Measurements from ENCODE around the gene SHISA7. TPM values are rescaled to one million over a fixed set of nuclear protein-coding genes. Genes with fewer than 3 reads are reported as not detected.

SHISA7 gene
- total RNA-seq, 5 donors from 2014 or later (not counting 1 experiment from before 2014, with no cell fraction given), result not detected

DNA sequence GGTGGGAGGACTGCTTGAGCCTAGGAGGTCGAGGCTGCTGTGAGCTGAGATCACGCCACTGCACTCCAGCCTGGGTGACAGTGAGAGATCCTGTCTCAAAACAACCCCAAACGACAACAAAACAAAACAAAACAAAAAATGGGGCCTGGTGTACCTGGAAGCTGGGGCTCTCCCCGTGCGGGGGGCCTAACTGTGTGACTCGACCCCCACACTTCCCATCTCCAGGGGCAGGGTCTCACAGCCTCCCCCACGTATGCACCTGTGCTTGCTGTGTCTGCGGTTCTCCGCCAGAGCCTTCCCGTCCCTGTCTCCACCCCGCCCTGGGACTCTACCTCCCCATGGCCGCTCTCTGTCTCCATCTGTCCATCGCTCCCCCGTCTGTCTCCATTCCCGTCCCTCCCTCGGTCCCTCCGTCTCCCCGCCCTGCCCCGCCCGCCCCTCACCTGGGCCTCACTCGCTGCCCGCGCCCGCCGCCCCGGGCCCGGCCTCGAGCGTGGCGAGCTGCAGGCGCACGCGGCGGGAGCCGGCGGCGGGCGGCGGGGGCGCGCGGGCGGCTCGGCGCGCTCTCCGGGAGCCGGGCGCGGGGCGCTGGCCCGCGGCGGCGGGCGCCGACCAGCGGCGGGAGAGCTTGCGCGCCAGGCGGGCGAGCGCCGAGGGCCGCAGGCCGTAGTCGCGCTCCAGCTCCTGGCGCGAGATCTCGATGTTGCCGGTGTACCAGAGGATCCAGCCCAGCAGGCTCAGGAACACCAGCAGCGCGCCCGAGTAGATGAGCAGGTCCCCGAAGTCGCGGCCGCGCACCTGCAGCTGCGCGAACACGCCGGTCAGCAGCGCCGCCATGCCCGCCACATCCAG, 59.6 kb downstream of the SHISA7 start:
- Mint-ChIP-seq H3K27me3 (no peaks in the 10 kb centered on the region), H3K36me3 (peaks cover 24% of the 10 kb centered on the region), H3K4me3 (peak overlapping the region; percentile 76 to 100 (median 83)), H3K9me3 (no peaks in the 10 kb centered on the region), H3K27ac (peak overlapping the region; percentile 76 to 83), H3K4me1 (peaks cover 50 to 60% (median 57%) of the 10 kb centered on the region in 3 donors)
- H3K36me3 ChIP-seq (ENCODE audit: control insufficient read depth in 2 of 2, extremely low read depth in 1 of 2, insufficient read depth in 1 of 2, low read length in 1 of 2), result peaks cover 4 to 22% of the 10 kb centered on the region in 2 donors
- H3K4me1 ChIP-seq (ENCODE audit: control insufficient read depth in 1 of 2, extremely low read depth in 1 of 2, insufficient read depth in 2 of 2, low read length in 2 of 2), result peaks cover 24 to 49% of the 10 kb centered on the region in 2 experiments
- H3K4me3 ChIP-seq (ENCODE audit: control insufficient read depth in 1 of 2, extremely low read depth in 1 of 2, low read length in 1 of 2), result peak overlapping the region; percentile 45 to 48
- POLR2A ChIA-PET, result interaction anchor here (0.6 to 1.2 kb wide), 3 partner anchors 17 to 106 kb away, joined by 3 to 7 read pairs (median 5); partner anchors contain the start of gene KMT5C (in 1 of the 2)
- H3K27me3 ChIP-seq (replicated peaks in 1 of 2; ENCODE audit: control insufficient read depth in 2 of 2, extremely low read depth in 1 of 2, insufficient read depth in 2 of 2, low read length in 1 of 2), result no peaks in the 10 kb centered on the region
- CTCF ChIA-PET, result interaction anchor here in 1 of 2 donors (0.6 to 2.1 kb wide), 2 partner anchors 44 to 294 kb away, joined by 6 to 9 read pairs; partner anchors contain the start of gene KMT5C
- peak overlapping the region; percentile 58 for H3K27ac ChIP-seq (ENCODE audit: low read length)
- DNase-seq (peak in 18 of 35 experiments; percentile 13 to 67 (median 28)), ATAC-seq (replicated peaks in 1 of 4) (peak in 3 of 4 experiments; percentile 3 to 6 (median 5))
- WGBS (ENCODE audit: insufficient coverage), result 2% methylated on average over 72 of the region's 88 CpGs
- no peaks in the 10 kb centered on the region for H3K9me3 ChIP-seq

DNA sequence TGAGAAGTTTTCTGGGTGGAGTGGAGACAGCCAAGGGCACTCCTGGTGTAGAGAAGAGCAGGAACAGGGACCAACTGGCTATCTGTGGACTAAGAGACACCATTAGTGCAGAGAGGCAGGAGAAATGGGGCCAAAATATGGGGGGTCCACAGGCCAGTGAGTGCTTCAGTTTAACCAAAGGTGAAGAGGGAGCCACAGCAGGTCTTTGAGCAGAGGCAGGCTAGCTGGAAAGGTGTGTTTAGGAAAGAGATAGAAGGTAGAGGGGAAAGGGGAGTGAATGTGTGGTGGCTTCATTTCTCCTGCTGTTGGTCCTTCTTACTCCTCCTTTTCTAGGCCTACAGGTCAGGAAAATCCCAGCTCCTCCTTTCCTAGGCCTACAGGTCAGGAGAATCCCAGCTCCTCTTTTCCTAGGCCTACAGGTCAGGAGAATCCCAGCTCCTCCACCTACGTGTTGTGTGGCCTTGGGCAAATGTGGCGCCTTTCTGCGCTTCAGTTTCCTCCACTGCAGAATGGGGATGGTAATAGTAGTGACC, 60.5 kb downstream of the SHISA7 start:
- H3K27me3 Mint-ChIP-seq, result no peaks in the 10 kb centered on the region
- Histone ChIP-seq H3K4me3 (ENCODE audit: control insufficient read depth in 1 of 2, extremely low read depth in 1 of 2, low read length in 1 of 2) (no peak overlapping the region), H3K36me3 (ENCODE audit: control insufficient read depth in 2 of 2, extremely low read depth in 1 of 2, insufficient read depth in 1 of 2, low read length in 1 of 2) (peaks cover 0 to 12% of the 10 kb centered on the region in 2 donors), H3K27me3 (replicated peaks in 1 of 2; ENCODE audit: control insufficient read depth in 2 of 2, extremely low read depth in 1 of 2, insufficient read depth in 2 of 2, low read length in 1 of 2) (no peaks in the 10 kb centered on the region), H3K27ac (ENCODE audit: low read length) (no peak overlapping the region), H3K9me3 (no peaks in the 10 kb centered on the region), H3K4me1 (ENCODE audit: control insufficient read depth in 1 of 2, extremely low read depth in 1 of 2, insufficient read depth in 2 of 2, low read length in 2 of 2) (peaks cover 16 to 40% of the 10 kb centered on the region in 2 experiments)
- 94% methylated on average over 3 of the region's 3 CpGs for WGBS (ENCODE audit: insufficient coverage)
- no peak for ATAC-seq (replicated peaks in 1 of 4)
- H3K4me1 Mint-ChIP-seq, result peaks cover 41 to 51% (median 48%) of the 10 kb centered on the region in 3 donors
- no peaks in the 10 kb centered on the region for H3K9me3 Mint-ChIP-seq
- H3K27ac Mint-ChIP-seq, result peak overlapping the region; percentile 76 to 83
- peaks cover 18% of the 10 kb centered on the region for H3K36me3 Mint-ChIP-seq
- ChIA-PET CTCF (no interaction called here), POLR2A (no interaction called here)
- H3K4me3 Mint-ChIP-seq, result peak overlapping the region; percentile 76 to 100 (median 83)
- DNase-seq, result no peak

DNA sequence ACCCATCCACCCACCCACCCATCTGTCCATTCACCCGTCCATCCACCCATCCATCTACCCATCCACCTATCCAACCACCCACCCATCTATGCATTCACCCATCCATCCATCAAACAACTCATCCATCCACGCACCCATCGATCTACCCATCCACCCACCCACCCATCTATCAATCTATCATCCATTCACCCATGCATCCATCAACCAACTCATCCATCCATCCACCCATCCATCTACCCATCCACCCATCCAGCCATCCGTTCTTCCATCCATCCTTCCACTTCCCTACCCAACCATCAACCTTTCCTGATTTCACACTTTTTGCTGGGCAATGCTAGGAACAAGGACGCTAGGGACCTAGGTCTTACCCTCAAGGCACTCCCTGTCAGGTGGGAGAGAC, 61.1 kb downstream of the SHISA7 start:
- H3K4me3 ChIP-seq (ENCODE audit: control insufficient read depth in 1 of 2, extremely low read depth in 1 of 2, low read length in 1 of 2), result no peak overlapping the region
- Mint-ChIP-seq H3K9me3 (no peaks in the 10 kb centered on the region), H3K4me3 (peak overlapping the region; percentile 76 to 100 (median 83)), H3K27ac (peak overlapping the region in 1 of 2 donors; percentile 55), H3K27me3 (no peaks in the 10 kb centered on the region), H3K36me3 (peaks cover 15% of the 10 kb centered on the region), H3K4me1 (peaks cover 35 to 45% (median 42%) of the 10 kb centered on the region in 3 donors)
- DNase-seq (no peak), ATAC-seq (replicated peaks in 1 of 4) (no peak)
- WGBS (ENCODE audit: insufficient coverage), result 99% methylated on average over 5 of the region's 5 CpGs
- H3K4me1 ChIP-seq (ENCODE audit: control insufficient read depth in 1 of 2, extremely low read depth in 1 of 2, insufficient read depth in 2 of 2, low read length in 2 of 2), result peaks cover 12 to 34% of the 10 kb centered on the region in 2 experiments
- H3K36me3 ChIP-seq (ENCODE audit: control insufficient read depth in 2 of 2, extremely low read depth in 1 of 2, insufficient read depth in 1 of 2, low read length in 1 of 2), result peaks cover 0 to 7% of the 10 kb centered on the region in 2 donors
- ChIA-PET POLR2A (no interaction called here), CTCF (no interaction called here)
- H3K9me3 ChIP-seq, result no peaks in the 10 kb centered on the region
- no peaks in the 10 kb centered on the region for H3K27me3 ChIP-seq (replicated peaks in 1 of 2; ENCODE audit: control insufficient read depth in 2 of 2, extremely low read depth in 1 of 2, insufficient read depth in 2 of 2, low read length in 1 of 2)
- no peak overlapping the region for H3K27ac ChIP-seq (ENCODE audit: low read length)

DNA sequence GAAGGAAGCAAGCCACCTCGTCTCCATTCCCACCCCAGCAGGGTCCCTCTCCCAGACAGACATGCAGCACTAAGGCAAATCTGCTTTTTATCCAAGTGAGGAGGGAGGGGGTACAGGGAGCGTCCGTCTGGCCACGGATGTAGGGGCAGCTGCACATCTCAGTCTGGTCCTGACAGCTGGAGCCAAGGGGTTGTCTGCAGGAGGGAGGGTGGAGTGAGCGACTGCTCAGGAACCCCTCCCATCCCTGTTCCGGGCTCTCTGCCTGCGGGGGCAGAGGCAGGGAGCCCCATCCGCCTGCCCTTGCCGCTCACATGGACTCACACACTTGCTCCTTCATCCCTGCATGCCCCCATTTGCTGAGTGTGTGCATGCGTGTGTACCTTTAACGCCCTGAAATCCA, 63.9 kb downstream of the SHISA7 start:
- ChIA-PET POLR2A (no interaction called here), CTCF (no interaction called here)
- Histone ChIP-seq H3K9me3 (no peaks in the 10 kb centered on the region), H3K4me1 (ENCODE audit: control insufficient read depth in 1 of 2, extremely low read depth in 1 of 2, insufficient read depth in 2 of 2, low read length in 2 of 2) (peaks cover 0 to 12% of the 10 kb centered on the region in 2 experiments), H3K27ac (ENCODE audit: low read length) (no peak overlapping the region), H3K4me3 (ENCODE audit: control insufficient read depth in 1 of 2, extremely low read depth in 1 of 2, low read length in 1 of 2) (no peak overlapping the region), H3K27me3 (replicated peaks in 1 of 2; ENCODE audit: control insufficient read depth in 2 of 2, extremely low read depth in 1 of 2, insufficient read depth in 2 of 2, low read length in 1 of 2) (peaks cover 0 to 28% of the 10 kb centered on the region in 2 experiments), H3K36me3 (ENCODE audit: control insufficient read depth in 2 of 2, extremely low read depth in 1 of 2, insufficient read depth in 1 of 2, low read length in 1 of 2) (peaks cover 0 to 4% of the 10 kb centered on the region in 2 donors)
- H3K27me3 Mint-ChIP-seq, result peaks cover 0 to 12% of the 10 kb centered on the region in 2 donors
- peaks cover 19 to 21% (median 20%) of the 10 kb centered on the region in 3 donors for H3K4me1 Mint-ChIP-seq
- peak overlapping the region in 1 of 2 donors; percentile 52 for H3K27ac Mint-ChIP-seq
- no peak overlapping the region for H3K4me3 Mint-ChIP-seq
- H3K36me3 Mint-ChIP-seq, result peaks cover 3% of the 10 kb centered on the region
- WGBS (ENCODE audit: insufficient coverage), result 96% methylated on average over 10 of the region's 11 CpGs
- no peaks in the 10 kb centered on the region for H3K9me3 Mint-ChIP-seq
- DNase-seq, result no peak
- no peak for ATAC-seq (replicated peaks in 1 of 4)

Other genes with a start within 250 kb of the SHISA7 start
- gene PTPRH, start 233.8 kb downstream of the SHISA7 start, total RNA-seq, result 1 to 10 TPM in 1 of 5 donors, under 1 TPM in 2, not detected in 2; 0.16 to 1.1 (median 0.51) TPM
- 10 to 100 TPM; 10.6 to 22.4 (median 18.2) TPM for gene TMEM86B, start 214.5 kb downstream of the SHISA7 start, total RNA-seq
- 100 to 1,000 TPM; 173 to 208 (median 194) TPM for gene PPP6R1, start 184.3 kb downstream of the SHISA7 start, total RNA-seq
- gene HSPBP1, start 163.2 kb downstream of the SHISA7 start, total RNA-seq, result 10 to 100 TPM; 16.8 to 27.6 (median 24.7) TPM
- 1 to 10 TPM; 2.9 to 5.8 (median 3.9) TPM for gene BRSK1, start 159.3 kb downstream of the SHISA7 start, total RNA-seq
- gene TMEM150B, start 118.0 kb downstream of the SHISA7 start, total RNA-seq, result under 1 TPM in 1 of 5 donors, not detected in 4; 0.47 TPM
- gene KMT5C, start 103.4 kb downstream of the SHISA7 start, total RNA-seq, result 10 to 100 TPM; 24.4 to 71.8 (median 30.7) TPM
- under 1 TPM in 2 of 5 donors, not detected in 3; 0.12 to 0.51 TPM for gene COX6B2, start 88.6 kb downstream of the SHISA7 start, total RNA-seq
- not detected for gene GARIN5B, start 80.0 kb downstream of the SHISA7 start, total RNA-seq
- under 1 TPM in 2 of 5 donors, not detected in 3; 0.53 to 0.96 TPM for gene IL11, start 72.8 kb downstream of the SHISA7 start, total RNA-seq
- not detected for gene TMEM190, start 66.5 kb downstream of the SHISA7 start, total RNA-seq
- gene TMEM238, start 59.0 kb downstream of the SHISA7 start, total RNA-seq, result 10 to 100 TPM; 10.8 to 23.2 (median 20.0) TPM
- 1,000 to 10,000 TPM; 3,465 to 4,436 (median 4,286) TPM for gene RPL28, start 57.4 kb downstream of the SHISA7 start, total RNA-seq
- 10 to 100 TPM; 27.5 to 75.2 (median 35.1) TPM for gene UBE2S, start 35.5 kb downstream of the SHISA7 start, total RNA-seq
- 10 to 100 TPM in 3 of 5 donors, 1 to 10 TPM in 2; 6.8 to 18.9 (median 14.7) TPM for gene ISOC2, start 18.3 kb upstream of the SHISA7 start, total RNA-seq
- gene C19orf85, start 21.5 kb upstream of the SHISA7 start, total RNA-seq, result not detected
- gene ZNF628, start 33.3 kb upstream of the SHISA7 start, total RNA-seq, result 10 to 100 TPM; 14.2 to 24.1 (median 16.2) TPM
- gene NAT14, start 41.9 kb upstream of the SHISA7 start, total RNA-seq, result 10 to 100 TPM in 1 of 5 donors, 1 to 10 TPM in 4; 6.3 to 10.4 (median 8.1) TPM
- 1 to 10 TPM in 2 of 5 donors, under 1 TPM in 3; 0.38 to 1.3 (median 0.66) TPM for gene SSC5D, start 45.1 kb upstream of the SHISA7 start, total RNA-seq
- gene SBK2, start 93.8 kb upstream of the SHISA7 start, total RNA-seq, result not detected
- gene SBK3, start 102.2 kb upstream of the SHISA7 start, total RNA-seq, result not detected
- 10 to 100 TPM in 3 of 5 donors, 1 to 10 TPM in 2; 5.4 to 13.3 (median 10.0) TPM for gene ZNF579, start 137.5 kb upstream of the SHISA7 start, total RNA-seq
- 10 to 100 TPM in 4 of 5 donors, 1 to 10 TPM in 1; 9.8 to 27.7 (median 19.0) TPM for gene FIZ1, start 156.2 kb upstream of the SHISA7 start, total RNA-seq
- gene ZNF524, start 157.0 kb upstream of the SHISA7 start, total RNA-seq, result 10 to 100 TPM; 14.9 to 42.2 (median 33.4) TPM
- 10 to 100 TPM; 16.3 to 29.4 (median 27.3) TPM for gene ZNF865, start 162.3 kb upstream of the SHISA7 start, total RNA-seq
- gene ZNF784, start 181.3 kb upstream of the SHISA7 start, total RNA-seq, result 10 to 100 TPM in 2 of 5 donors, 1 to 10 TPM in 3; 7.2 to 13.3 (median 8.2) TPM
- gene ZNF580, start 197.7 kb upstream of the SHISA7 start, total RNA-seq, result 100 to 1,000 TPM in 2 of 5 donors, 10 to 100 TPM in 3; 44.6 to 116 (median 94.2) TPM
- gene ZNF581, start 200.3 kb upstream of the SHISA7 start, total RNA-seq, result 10 to 100 TPM; 26.4 to 38.7 (median 31.9) TPM
- 1 to 10 TPM; 1.7 to 4.7 (median 3.8) TPM for gene CCDC106, start 204.9 kb upstream of the SHISA7 start, total RNA-seq
- gene U2AF2, start 211.7 kb upstream of the SHISA7 start, total RNA-seq, result 100 to 1,000 TPM; 254 to 310 (median 303) TPM
- 10 to 100 TPM; 32.6 to 75.2 (median 60.6) TPM for gene EPN1, start 231.9 kb upstream of the SHISA7 start, total RNA-seq